ENCODE data around the gene MAPK6. TPM values are rescaled to one million over a fixed set of nuclear protein-coding genes. Genes with fewer than 3 reads are reported as not detected.

Gene MAPK6
- total and polyA plus RNA-seq, 11 donors, result 3.6 to 26.2 (median 17.5) TPM

DNA sequence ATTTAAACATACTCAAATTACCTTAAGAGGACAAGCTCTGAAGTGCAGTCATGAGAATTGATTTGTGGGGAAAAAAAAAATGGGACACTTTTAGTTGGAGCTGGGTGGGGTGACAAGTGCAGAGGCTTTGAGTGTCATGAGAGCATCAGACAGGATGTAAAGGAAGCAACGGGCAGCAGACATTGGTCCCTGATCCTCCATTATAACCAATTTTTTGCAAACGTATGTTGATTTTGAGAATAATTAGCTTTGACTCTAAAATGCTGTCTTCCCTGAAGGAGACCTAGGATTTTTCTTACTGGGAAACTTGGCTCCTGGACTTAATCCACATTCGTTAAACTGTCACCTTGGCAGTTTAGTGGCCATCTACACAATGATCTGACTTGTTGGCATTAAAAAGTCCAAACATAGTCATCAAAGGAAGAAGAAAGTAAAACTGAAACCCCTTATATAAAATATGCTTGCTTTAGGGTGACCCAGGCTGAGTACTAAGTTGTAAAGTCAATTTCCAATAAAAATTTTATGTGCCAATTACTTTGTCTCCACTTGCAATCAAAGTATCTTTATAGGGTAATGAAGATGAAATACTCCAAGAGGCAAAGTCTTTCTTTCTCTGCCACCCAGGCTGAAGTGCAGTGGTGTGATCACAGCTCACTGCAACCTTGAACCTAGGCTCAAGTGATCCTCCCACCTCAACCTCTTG is 48.0 kb downstream of the MAPK6 start:
- Histone ChIP-seq H3K36me3 (peaks cover 0 to 47% (median 41%) of the 10 kb centered on the region in 9 donors), H3K4me1 (peaks cover 0 to 9% (median 0%) of the 10 kb centered on the region in 12 donors), H3K27ac (no peak overlapping the region), H3K9me3 (no peaks in the 10 kb centered on the region), H3K27me3 (no peaks in the 10 kb centered on the region), H3K4me3 (no peak overlapping the region)
- intact Hi-C loops (cut with DNase I), result no loop called here
- WGBS, 4 donors, result 81 to 87% (median 85%) methylated on average over 3 of the region's 3 CpGs
- DNase-seq (no peak), ATAC-seq (no peak)
- TF ChIP-seq POLR2A (IDR thresholded peaks at IDR 0.05), result no peak
- TF ChIP-seq, protein P1, sequence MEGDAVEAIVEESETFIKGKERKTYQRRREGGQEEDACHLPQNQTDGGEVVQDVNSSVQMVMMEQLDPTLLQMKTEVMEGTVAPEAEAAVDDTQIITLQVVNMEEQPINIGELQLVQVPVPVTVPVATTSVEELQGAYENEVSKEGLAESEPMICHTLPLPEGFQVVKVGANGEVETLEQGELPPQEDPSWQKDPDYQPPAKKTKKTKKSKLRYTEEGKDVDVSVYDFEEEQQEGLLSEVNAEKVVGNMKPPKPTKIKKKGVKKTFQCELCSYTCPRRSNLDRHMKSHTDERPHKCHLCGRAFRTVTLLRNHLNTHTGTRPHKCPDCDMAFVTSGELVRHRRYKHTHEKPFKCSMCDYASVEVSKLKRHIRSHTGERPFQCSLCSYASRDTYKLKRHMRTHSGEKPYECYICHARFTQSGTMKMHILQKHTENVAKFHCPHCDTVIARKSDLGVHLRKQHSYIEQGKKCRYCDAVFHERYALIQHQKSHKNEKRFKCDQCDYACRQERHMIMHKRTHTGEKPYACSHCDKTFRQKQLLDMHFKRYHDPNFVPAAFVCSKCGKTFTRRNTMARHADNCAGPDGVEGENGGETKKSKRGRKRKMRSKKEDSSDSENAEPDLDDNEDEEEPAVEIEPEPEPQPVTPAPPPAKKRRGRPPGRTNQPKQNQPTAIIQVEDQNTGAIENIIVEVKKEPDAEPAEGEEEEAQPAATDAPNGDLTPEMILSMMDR (IDR thresholded peaks at IDR 0.05), result no peak

DNA sequence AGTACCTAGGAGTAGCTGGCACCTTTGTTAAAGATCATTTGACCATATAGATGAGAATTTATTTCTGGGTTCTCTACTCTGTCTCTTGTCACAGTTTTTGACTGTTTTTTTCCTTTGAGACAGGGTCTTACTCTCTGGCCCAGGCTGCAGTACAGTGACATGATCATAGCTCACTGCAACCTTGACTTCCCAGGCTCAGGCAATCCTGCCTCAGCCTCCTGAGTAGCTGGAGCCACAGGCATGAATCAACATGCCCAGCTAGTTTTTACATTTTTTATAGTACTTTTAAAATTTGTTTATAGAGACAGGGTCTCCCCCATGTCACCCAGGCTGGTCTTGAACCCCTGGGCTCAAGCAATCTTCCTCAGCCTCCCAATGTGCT is 48.5 kb downstream of the MAPK6 start:
- peaks cover 0 to 41% (median 36%) of the 10 kb centered on the region in 9 donors for H3K36me3 ChIP-seq
- no peak overlapping the region for H3K27ac ChIP-seq
- H3K4me1 ChIP-seq, result peaks cover 0 to 9% (median 0%) of the 10 kb centered on the region in 12 donors
- no peak overlapping the region for H3K4me3 ChIP-seq
- intact Hi-C loops (cut with DNase I), result no loop called here
- TF ChIP-seq, protein P1 (IDR thresholded peaks at IDR 0.05), result no peak
- no peak for TF ChIP-seq POLR2A (IDR thresholded peaks at IDR 0.05)
- H3K9me3 ChIP-seq, result no peaks in the 10 kb centered on the region
- H3K27me3 ChIP-seq, result no peaks in the 10 kb centered on the region
- DNase-seq, result no peak
- ATAC-seq, result no peak

DNA sequence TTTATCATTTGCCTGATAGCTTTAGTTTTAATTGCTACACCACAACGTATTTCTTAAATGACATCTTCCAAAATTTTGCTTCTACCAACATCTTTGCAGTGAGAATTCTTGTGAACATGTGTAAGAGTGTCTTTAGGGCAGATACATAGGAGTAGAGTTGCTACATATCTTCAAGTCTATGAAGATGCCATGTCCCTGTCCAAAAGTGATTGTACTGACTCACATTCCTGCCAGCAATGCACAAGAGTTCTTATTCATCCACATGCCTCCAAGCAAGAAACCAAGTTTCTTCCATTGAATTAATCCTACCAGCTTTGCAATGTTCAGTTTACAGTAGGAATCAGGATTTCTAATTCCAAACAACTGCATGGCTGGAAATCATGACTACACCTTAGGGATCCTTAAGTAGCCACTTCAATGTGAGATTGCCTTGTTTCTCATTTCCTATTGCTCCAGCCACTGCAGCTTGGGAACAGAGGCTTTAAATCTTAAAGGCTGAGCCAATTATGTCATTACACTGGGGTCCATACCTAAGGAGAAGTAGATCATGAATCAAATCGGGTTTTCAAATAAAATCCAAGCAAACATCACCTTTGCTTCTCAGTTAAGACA is 49.1 kb downstream of the MAPK6 start:
- 86 to 90% (median 87%) methylated on average over 2 of the region's 2 CpGs for WGBS, 4 donors
- intact Hi-C loops (cut with DNase I), result no loop called here
- Histone ChIP-seq H3K4me3 (no peak overlapping the region), H3K36me3 (peaks cover 0 to 36% (median 30%) of the 10 kb centered on the region in 9 donors), H3K27ac (no peak overlapping the region), H3K4me1 (peaks cover 0 to 9% (median 0%) of the 10 kb centered on the region in 12 donors), H3K9me3 (no peaks in the 10 kb centered on the region), H3K27me3 (no peaks in the 10 kb centered on the region)
- DNase-seq (no peak), ATAC-seq (no peak)
- TF ChIP-seq, protein P1 (IDR thresholded peaks at IDR 0.05), result no peak
- TF ChIP-seq POLR2A (IDR thresholded peaks at IDR 0.05), result no peak

DNA sequence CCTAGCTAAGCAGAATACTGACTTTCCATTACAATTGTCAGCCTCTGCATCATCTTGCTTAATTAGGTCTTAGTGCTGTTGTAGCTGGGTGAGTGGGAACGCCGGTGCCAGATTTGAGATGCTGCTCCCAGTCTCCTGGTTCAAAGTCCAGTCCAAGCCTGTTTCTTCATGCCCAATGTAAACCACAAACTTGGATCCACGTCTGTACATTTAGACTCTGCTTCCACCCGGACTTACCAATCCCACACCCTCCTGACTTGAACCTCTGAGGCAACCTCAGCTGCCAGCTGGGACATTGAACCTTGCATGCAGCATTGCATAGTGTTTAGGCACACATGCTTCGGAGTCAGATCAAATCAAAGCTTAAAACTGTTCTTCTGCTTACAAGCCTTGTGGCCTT is 50.5 kb downstream of the MAPK6 start:
- WGBS, 4 donors, result 90 to 95% (median 94%) methylated on average over 5 of the region's 5 CpGs
- ATAC-seq (no peak), DNase-seq (no peak)
- no peaks in the 10 kb centered on the region for H3K9me3 ChIP-seq
- H3K4me3 ChIP-seq, result no peak overlapping the region
- peaks cover 0 to 21% (median 16%) of the 10 kb centered on the region in 9 donors for H3K36me3 ChIP-seq
- H3K27ac ChIP-seq, result no peak overlapping the region
- peaks cover 0 to 9% (median 0%) of the 10 kb centered on the region in 12 donors for H3K4me1 ChIP-seq
- intact Hi-C loops (cut with DNase I), result no loop called here
- TF ChIP-seq, protein P1 (IDR thresholded peaks at IDR 0.05), result no peak
- no peak for TF ChIP-seq POLR2A (IDR thresholded peaks at IDR 0.05)
- H3K27me3 ChIP-seq, result no peaks in the 10 kb centered on the region
